NCI-H82 (cell line): Measurements from ENCODE around the gene ADAM11.
A peak's percentile ranks its signal among the peaks of the same experiment; 100 is the strongest.
"Not testable (repeated sequence)": the region's sequence is repeated elsewhere in the genome, so short reads cannot be mapped to it uniquely, and the experiment has no call there.

Source experiments
- DNase-seq: peaks from one replicate; lab custom pipeline; 2025; lab: John Stamatoyannopoulos, UW

ADAM11 gene, protein sequence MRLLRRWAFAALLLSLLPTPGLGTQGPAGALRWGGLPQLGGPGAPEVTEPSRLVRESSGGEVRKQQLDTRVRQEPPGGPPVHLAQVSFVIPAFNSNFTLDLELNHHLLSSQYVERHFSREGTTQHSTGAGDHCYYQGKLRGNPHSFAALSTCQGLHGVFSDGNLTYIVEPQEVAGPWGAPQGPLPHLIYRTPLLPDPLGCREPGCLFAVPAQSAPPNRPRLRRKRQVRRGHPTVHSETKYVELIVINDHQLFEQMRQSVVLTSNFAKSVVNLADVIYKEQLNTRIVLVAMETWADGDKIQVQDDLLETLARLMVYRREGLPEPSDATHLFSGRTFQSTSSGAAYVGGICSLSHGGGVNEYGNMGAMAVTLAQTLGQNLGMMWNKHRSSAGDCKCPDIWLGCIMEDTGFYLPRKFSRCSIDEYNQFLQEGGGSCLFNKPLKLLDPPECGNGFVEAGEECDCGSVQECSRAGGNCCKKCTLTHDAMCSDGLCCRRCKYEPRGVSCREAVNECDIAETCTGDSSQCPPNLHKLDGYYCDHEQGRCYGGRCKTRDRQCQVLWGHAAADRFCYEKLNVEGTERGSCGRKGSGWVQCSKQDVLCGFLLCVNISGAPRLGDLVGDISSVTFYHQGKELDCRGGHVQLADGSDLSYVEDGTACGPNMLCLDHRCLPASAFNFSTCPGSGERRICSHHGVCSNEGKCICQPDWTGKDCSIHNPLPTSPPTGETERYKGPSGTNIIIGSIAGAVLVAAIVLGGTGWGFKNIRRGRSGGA

DNA sequence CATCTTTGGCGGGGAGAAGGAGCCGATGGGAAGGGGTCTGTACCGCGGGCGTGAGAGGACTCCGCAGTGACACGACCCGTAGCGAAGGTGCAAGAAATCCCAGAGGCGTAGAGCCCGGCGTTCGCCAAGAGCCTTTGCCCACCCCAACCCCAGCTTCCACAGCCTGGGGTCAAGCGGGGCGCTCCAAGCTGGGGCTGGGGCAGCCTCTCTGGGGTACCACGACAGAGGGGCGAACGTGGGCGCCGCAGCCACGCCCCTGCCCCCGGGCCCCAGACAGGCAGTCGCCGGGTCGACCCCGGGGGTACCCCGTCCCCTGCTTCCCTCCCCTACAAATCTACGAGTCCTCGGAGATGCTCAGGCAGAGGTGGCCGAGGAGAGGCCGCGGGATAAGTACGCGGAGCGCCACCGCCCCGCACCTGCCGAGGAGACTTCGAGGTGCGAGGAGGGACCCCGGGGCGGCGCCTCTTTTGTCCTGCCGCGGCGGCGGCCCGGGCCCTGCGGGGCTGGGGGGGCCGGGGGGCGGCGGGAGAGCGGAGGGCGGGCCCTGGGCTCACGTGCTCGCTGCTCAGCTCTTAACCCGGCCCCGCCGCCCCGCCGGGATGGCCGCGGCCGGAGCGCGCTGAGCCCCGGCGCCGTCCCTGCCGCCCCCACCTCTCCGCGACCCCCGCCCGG, at the start of gene ADAM11:
Gene ADAM11 (plus strand): TSS at position 575 of the 672 bp plus-strand sequence. CDS start 212 bp downstream, outside the sequence.
- DNase-seq: no peak

DNA sequence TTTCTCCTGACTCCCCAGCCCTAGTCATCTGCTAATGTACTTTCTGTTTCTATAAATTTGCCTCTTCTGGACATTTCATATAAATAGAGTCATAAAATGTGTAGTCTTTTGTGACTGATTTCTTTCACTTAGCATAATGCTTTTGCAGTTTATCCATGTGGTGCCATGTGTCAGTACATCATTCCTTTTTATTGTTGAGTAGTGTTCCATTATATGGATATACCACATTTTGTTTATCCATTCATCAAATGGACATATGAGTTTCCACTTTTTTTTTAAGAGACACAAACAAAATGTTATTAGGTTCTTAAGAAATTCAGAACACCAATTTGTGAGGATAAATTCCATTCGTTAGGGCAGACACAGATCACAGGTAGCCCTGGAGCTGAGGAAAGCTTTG, 39.3 kb upstream of the ADAM11 start:
- DNase-seq: no peak

DNA sequence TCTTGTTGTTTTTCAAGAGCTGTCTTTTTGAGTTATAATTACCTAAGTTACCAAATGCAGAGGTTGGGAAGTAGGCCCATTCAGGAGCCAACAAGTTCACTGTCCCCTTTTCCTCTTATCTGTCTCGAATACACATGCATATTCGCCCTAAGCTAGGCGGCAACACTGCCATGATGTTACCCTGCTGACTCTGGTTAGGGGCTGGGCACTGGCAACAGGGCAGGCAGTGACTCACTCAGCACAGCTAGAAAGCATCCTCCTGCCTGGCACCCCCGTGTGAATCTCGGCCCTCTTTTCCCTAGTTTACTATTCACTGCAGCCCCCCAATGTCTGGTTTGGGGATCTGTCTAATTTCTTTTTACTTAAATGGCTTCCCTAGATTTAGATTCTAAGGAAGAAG, 36.5 kb upstream of the ADAM11 start:
- no peak for DNase-seq

DNA sequence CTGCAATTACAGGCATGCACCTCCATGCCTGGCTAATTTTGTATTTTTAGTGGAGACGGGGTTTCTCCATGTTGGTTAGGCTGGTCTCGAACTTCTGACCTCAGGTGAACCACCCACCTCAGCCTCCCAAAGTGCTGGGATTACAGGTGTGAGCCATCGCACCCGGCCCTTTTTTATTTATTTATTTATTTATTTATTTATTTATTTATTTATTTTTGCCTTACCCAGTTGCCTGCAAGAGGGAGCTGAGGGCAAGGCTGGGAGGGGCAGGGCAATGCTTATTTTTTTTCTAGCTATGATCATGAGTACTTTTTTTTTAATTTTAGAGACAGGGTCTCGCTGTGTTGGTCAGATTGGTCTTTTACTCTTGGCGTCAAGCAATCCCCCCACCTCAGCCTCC, 32.7 kb upstream of the ADAM11 start:
- not testable (repeated sequence) for DNase-seq

DNA sequence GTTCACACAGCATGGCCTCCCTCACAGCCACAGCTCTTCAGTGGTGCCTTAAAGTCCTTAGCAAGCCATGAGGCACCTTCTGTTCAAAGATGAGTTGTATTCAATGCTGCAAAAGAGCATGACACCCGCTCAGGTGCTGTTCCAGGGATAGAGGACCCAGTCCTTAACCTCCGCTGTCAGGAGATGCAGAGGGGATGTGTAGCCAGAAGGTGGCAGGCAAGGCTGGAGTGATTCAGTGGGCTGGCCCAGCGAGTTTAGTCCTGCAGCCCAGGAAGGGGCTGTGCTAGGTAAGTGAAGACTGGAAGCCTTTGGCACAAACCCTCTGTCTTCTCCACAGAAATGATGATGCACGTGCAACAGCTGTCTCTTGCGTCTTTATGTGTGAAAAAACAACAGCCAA, 25.0 kb upstream of the ADAM11 start:
- DNase-seq: peak; percentile 66

DNA sequence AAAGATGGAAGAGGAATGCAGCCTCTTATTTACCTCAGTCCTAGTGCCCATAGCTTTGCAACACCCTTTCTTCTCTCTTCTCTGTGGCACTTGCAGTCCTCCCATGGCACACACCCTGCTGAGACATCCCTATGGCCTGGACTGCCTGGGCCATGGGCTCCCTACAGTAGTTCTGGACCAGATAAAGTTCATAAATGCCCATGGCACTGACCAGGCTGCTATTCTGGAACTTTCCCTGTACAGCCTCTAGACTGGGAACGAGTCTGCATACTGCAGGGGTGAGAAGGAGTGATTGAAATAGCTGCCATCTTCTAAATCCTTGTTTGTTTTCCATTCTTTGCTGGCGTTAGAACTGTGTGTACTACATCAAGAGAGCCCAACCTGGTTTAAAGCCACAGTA, 24.5 kb upstream of the ADAM11 start:
- DNase-seq: no peak

DNA sequence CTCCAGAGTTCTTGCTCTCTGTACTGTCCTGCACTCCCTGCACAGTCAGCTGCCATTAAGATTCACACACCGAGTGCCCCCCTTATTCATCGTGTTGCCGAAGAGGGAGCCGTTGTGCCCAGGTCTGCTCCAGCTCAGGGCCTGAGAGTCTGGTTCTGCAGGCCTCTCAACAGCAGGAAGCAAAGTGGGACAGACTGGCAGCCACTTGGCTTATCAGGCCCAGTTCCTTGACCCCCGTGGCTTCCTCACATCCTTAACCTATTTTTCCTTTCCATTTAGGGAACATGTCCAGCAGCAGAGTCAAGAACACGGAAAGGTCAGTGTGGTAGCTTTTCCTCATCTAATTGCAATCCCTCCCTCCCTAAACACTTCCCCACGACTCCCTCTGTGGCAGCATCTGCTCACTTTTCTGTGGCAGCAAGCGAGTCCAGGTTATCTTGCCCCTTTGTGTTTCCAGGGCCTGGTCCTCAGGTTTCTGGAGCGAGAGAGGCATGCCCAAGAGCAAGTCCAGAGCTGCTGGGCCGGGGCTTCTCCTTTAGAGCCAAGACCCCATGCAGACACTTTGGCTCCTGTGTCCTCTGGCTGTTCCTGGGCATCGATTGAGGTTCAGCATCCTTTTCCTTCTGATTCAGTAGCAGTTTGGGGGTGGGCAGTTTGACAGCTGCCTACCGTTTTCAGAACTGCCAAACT, 22.1 kb upstream of the ADAM11 start:
- no peak for DNase-seq

DNA sequence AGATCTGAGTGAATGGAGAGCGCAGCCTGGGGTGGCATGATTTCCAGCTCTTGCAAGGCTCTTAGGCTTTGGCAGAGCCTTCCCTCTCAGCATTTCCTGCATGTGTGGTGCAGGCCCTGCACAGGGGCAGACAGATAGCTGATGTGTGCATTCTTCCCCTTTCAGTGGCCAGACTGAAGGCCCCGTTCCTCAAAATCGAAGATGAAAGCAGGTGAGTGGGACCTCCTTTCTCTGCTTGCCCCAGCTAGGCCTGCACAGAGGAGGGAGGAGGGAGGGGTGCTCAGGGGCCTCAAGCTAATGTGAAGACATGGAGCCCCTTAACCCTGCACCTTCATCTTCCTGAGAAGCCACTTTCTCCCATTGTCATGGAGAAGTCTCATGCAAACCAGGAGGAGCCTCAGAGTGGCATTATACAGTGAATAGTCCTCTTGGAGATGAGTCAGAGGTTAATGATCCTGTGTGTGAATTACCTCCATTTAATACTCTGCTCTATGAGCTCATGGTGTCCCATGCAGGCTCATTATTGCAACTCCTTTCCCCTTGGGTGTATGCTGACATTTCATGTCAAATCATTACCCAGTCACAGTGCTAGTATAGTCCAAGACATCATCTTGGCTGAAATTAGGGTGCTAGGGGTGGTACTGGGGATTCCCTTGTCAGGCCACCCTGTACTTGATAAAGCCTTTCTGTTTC, 20.4 kb upstream of the ADAM11 start:
- no peak for DNase-seq

DNA sequence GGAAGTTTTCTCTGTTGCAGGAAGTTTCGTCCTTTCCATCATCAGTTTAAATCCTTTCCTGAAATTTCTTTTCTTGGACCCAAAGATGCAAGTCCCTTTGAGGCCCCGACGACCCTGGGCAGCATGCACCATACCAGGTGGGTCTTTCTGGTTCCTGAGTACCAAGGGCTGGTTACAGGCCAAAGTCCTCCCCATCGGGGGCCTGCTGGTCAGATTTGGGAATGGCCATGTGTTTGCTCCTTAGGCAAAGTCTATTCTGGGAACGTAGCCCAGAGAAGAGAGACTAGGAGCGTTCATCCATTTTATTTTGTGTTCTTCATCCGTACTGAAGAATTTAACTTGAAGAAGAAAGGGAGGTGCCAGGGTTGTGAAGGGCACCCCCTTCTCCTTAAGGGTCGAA, 17.5 kb upstream of the ADAM11 start:
- no peak for DNase-seq

DNA sequence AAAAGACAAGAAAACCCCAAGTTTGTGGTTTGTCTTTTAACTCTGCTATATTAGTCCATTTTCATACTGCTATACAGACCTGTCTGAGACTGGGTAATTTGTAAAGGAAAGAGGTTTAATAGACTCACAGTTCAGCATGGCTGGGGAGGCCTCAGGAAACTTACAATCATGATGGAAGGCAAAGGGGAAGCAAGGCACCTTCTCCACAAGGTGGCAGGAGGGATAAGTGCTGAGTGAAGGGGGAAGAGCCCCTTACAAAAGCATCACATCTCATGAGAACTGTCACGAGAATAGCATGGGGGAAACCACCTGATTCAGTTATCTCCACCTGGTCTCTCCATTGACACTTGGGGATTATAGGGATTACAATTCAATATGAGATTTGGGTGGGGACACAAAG, 13.5 kb upstream of the ADAM11 start:
- peak; percentile 79 for DNase-seq

DNA sequence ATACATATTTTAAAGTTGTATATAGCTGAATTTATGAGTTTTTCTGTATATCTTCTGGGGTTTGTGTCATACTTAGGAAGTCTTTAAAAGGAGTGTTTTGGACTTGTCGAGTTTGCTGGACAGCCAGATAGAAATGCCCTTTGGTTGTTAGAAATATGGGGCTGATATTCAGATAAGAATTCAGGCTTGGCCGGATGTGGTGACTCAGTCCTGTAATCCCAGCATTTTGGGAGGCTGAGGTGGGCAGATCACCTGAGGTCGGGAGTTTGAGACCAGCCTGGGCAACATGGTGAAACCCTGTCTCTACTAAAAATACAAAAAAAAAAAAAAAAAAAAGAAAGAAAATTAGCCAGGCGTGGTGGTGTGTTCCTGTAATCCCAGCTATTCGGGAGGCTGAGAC, 13.1 kb upstream of the ADAM11 start:
- DNase-seq: not testable (repeated sequence)

DNA sequence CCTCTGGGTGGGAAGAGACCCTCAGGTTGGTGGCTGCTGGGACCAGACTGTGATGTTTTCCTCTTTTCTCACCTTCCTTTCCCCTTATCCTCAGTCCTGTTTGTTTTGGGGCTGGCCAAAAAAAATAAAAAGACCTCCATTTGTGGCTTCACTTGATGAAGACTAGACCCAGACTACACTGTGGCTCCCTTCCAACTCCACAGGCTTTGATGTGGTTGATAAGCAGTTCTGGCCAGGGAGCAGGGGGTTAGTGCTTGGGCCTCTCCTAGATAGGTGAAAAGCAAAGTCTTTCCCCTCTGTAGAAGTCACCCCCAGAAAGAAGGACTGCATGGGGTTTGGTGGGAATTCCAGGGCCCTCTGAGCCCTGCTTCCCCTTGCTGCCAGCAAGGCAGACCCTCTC, 11.2 kb upstream of the ADAM11 start:
- DNase-seq: no peak

DNA sequence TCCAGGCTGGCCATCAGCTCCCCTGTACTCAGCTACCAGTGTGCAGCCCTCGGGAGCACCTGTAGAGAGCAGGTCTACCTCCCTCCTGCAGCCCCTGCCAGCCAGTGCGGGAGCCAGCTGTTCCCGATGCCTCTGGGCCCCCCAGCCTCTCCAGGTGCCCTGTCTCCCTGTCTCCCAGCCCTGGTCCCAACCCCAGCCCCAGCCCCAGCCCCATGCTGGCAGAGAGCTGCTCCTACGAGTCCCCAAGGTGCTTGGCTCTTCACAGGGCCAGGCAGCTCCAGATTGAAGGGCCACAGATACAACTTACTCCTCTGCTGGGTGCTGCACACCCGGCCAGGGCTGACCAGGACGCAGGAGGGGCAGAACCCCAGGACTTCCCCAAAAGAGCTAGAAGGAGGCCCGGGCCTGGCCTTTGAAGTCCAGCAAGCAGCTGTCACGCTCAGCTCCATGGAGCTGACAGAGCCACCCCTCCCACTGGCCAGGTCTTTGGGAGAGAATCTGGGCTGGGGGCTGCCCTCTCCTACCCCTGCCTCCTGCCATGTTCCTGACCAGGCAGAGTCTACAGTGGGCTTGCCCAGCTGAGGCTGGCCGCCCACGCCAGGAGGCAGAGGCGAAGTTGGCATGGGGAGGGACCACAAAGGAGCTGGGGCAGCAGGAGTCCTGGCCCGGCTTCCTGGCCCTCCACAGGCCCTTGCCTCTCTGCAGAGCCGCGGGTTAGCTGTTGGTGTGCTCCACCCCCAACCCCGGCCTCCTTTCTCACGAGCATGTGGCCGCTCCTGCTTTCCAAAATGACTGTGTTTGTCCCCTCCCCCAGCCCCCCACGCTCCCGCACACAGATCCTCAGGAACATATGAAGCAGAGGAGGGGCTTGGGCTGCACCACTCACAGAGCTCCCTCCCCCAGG, 9.5 kb upstream of the ADAM11 start:
- no peak for DNase-seq

DNA sequence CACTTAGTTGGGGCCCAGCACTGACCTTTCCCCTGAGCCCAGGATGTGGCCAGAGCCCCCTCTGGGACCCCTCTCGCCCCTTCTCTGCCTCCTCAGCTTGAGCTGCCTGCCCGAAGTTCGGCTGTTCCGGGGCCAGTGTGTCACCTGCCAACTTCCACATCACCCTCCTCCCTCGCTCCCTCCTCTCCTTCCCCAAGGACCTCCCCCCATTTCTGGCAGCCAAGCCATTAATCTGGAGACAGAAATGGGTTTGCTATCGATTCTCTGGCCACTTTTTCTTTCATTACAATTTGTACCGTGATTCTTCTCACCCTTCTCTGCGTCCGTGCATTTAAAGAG, 8.8 kb upstream of the ADAM11 start:
- no peak for DNase-seq

DNA sequence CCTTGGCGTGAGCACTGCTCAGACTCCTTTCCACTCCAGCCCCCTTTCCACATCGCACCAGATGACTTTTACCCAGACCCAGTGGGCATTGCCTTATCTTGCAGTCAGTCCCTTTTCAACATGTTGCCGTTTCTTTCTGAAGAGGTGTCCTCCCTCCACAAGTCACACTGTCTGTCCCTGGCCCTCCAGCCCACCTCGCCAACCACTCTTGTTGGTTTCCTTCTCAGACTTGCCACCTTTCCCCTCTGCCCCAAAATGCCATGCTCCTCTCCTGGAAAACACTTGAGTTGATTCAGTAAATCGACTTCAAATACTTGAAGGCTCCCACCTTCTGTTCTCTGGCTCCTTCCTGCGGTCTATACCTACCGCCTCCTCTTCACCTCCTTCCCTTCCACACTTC, 7.5 kb upstream of the ADAM11 start:
- no peak for DNase-seq

DNA sequence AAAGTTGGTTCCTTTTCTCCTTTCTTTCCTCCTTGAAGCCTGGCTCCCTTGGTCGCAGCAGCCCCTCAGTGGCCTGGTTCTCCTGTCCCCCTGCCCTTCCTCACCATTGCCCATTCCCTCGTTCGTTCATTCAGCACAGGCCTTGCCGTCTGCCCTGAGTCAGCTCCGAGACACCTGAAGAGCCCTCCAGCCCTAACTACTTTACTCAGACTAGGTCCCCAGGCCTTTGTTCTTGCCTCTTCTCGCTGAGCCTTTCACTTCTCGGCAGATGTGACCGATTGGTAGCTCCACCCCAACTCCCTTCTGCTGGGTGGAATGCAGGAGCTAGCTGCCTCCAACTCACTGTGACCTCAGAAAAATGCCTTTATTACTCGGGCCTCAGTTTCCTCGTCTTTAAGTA, 7.0 kb upstream of the ADAM11 start:
- no peak for DNase-seq

DNA sequence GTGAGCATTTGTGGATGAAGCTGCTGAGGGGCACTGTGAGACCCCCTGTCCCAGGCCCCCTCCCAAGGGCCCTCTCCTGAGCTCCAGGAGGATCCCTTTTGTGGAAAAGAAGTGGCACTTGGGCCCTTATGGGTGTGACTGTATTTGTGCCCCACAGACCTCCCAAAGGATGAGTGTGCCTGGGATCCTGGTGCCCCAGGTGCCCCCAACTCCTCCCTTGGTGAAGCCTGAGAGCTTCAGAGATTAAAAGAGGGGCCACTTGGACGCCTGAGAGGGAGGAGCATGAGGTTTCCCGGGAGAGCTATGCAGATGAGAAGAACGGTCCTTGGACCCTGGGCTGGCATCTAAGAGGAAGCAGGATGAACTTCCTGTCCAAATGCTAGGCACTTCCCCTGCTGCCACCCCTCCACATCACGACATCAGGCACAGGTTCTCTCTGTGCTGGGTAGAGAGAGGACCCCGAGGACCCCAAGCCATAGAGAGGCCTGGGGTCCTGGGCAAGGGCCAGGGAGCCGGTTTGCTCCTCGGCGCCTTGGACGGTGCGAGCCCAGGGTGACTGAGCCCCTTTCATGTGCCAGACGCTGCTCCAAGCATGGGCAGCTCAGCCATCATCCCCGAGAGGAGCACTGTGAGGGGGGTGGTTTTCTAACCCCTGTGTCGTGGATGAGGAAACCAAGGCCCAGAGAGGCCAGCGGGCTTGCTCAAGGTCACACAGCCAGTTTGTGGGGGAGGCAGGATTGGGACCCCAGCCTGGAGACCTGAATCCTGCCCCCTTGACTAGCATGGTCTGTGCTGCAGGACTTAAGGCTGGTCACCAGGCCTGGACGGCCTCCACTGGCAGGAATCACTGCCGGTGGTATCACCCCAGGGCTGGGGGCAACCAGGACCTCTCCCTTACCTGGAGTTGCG, 5.6 kb upstream of the ADAM11 start:
- DNase-seq: no peak

DNA sequence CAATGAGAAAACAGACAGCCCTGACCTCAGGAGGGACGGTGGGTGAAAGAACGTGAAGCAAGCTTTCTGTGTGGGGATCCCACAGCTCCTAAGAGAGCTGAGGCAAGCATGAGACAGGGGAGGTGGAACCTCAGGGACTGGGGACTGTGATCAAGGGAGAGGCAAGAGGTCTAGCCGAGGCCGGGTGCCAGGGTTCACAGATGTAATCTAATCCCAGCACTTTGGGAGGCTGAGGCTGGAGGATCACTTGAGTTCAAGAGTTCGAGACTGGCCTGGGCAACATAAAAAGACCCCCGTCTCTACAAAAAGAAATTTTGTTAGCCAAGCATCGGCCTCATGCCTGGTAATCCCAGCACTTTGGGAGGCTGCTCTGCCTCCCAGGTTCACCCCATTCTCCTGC, 4.5 kb upstream of the ADAM11 start:
- DNase-seq: no peak

DNA sequence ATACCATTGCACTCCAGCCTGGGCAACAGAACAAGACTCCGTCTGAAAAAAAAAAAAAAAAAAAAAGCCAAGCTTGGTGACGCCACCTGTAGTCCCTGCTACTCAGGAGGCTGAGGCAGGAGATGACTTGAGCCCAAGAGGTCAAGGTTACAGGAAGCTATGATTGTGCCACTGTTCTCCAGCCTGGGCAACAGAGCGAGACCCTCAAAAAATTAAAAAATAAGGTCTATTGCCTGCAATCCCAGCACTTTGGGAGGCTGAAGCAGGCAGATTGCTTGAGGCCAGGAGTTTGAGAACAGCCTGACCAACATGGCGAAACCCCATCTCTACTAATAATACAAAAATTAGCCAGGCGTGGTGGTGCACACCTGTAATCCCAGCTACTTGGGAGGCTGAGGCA, 3.6 kb upstream of the ADAM11 start:
- not testable (repeated sequence) for DNase-seq
